ENCODE measurements around the gene SLC12A9.

DNA sequence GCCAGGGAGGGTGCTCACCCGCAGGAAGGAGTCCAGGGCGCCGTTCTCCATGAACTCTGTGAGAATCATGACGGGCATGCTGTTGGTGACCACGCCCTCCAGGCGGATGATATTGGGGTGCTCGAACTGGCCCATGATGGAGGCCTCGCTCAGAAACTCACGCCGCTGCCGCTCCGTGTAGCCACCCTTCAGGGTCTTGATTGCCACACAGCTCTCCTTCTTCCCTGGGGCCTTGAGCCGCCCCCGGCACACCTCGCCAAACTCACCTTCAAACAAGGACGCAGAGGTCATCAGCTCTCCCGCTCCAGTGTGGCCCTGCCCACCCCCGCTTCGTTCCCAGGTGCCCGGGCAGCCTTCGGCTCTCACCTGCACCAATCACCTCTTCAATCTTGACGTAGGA lies 39.8 kb upstream of the SLC12A9 start:
- TF ChIP-seq, protein P1, sequence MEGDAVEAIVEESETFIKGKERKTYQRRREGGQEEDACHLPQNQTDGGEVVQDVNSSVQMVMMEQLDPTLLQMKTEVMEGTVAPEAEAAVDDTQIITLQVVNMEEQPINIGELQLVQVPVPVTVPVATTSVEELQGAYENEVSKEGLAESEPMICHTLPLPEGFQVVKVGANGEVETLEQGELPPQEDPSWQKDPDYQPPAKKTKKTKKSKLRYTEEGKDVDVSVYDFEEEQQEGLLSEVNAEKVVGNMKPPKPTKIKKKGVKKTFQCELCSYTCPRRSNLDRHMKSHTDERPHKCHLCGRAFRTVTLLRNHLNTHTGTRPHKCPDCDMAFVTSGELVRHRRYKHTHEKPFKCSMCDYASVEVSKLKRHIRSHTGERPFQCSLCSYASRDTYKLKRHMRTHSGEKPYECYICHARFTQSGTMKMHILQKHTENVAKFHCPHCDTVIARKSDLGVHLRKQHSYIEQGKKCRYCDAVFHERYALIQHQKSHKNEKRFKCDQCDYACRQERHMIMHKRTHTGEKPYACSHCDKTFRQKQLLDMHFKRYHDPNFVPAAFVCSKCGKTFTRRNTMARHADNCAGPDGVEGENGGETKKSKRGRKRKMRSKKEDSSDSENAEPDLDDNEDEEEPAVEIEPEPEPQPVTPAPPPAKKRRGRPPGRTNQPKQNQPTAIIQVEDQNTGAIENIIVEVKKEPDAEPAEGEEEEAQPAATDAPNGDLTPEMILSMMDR (IDR thresholded peaks at IDR 0.05; ENCODE audit: low read depth, low read length, poor library complexity, severe bottlenecking), result no peak
- TF ChIP-seq EZH2phosphoT487 (IDR thresholded peaks at IDR 0.05; ENCODE audit: borderline replicate concordance, low read length), result no peak
